GM21528 (cell line): ENCODE measurements around the gene AFF1.
"Not testable (repeated sequence)": the region's sequence is repeated elsewhere in the genome, so short reads cannot be mapped to it uniquely, and the experiment has no call there.

Experiments used
- ATAC-seq: cut with Tn5 transposase; IDR thresholded peaks from one replicate; pipeline ENCODE4 v1.9.1; 2021; ENCODE audit warnings: mild to moderate bottlenecking, moderate library complexity; ENCODE audit not compliant: unreplicated experiment, low FRiP score

AFF1 gene

GRCh38 chr4:87049508-87049907 is 114.7 kb downstream of the AFF1 start:
- ATAC-seq = no peak

GRCh38 chr4:87050596-87050995 is 115.8 kb downstream of the AFF1 start:
- ATAC-seq = no peak

- ATAC-seq = no peak
Measured at GRCh38 chr4:87051121-87051713, 116.4 kb downstream of the AFF1 start.

- no peak for ATAC-seq
Measured at GRCh38 chr4:87052615-87053014, 117.8 kb downstream of the AFF1 start.

DNA sequence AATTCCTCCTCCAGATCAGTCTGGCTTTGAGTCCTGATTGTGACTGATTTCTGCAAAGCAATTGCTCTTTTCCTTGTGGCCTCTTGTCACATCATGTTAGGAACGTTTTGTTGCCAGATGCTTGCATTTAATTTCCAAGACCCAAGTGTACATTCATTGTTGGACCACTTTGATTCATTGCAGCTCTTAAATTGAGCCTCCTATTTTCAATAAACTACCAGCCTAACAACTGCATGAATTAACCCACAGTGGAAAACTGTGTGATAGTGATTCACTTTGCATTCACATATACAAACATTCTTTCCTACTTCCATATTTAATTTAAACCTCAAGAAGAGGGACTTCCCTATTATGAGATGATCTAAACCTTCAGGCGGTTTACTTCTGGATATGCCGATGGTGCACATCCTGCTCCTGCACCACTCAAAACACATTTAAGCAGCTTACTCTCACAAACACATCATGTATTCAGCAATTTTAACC is 118.4 kb downstream of the AFF1 start:
- no peak for ATAC-seq

DNA sequence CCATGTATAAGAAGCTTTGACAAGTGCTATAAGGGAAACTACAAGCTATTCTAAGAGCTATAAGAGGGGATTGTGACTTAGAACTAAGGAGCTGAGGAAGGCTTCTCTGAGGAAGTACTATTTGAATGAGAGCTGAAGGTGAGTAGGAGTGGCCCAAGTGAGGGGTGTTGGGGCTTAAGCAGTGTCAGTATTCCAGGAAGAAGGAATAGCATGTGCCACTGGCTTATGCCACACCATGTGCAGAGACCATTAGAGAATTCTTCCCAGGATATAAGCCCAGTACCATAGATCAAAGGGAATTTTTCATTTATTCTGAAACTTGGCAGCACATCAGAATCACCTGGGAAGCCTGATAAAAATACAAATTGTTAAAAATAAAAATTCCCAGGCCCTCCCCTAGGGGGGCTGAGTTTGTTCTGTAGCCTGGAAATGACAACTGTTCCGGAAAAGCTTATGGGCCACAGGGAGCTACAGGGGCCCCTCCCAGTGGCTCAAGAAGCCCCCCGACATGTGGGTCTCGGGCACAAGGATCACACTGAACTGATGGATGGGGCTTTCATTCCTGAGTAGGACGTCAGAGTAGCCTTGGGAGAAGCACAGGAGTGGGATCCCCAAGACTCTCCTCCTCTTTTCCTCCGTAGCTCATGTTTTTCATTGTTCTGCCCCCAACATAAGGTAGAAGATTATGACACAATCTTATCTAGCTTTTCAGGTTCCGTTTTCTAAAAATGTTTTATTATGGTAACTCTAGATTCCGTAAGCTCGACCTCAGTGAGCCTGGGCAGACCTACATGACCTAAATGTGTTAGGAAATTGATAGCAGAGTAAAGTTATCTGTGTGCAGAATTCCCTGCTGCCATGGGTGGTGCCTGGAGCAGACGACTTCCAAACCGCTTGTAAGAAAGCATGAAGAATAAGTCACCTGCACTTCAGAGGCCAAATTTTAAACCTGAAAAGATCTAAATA is 119.3 kb downstream of the AFF1 start:
- ATAC-seq = no peak

DNA sequence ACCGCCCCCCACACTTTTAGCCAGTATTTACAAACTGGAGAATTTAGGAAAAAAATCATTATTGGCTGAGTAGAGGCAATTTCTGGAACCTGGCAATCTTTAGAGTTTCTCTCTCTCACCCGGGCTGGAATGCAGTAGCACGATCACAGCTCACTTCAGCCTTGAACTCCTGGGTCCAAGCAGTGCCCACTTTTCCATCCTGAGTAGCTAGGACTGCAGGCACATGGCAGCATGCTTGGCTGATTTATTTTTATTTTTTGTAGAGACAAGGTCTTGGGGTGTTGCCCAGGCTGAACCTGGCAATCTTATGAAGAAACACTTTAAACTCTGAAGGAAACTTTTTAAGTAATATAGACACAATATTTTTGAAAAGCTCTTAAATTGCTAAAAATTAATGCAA is 120.1 kb downstream of the AFF1 start:
- no peak for ATAC-seq

DNA sequence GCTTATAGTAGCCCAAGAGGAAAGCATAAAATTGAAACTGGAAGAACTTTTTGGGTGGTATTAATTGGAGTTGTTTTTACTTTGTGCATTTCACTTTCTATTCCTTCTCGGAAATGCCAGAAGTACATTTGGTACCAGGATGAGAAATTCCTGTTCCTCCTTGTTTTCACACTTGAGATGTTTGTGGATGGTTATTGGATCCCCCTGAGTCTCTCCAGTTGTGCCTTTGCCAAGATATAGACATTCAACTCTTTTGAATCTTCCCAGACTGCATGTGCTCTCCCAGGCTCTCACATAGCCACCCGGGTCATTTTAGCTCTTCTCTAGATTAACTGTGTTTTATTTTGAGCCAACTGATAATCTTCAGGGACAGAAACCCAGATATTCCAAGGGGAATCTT is 120.5 kb downstream of the AFF1 start:
- no peak for ATAC-seq

GRCh38 chr4:87056881-87057280 is 122.1 kb downstream of the AFF1 start:
- no peak for ATAC-seq

- no peak for ATAC-seq
Measured at GRCh38 chr4:87057835-87058355, 123.1 kb downstream of the AFF1 start.

DNA sequence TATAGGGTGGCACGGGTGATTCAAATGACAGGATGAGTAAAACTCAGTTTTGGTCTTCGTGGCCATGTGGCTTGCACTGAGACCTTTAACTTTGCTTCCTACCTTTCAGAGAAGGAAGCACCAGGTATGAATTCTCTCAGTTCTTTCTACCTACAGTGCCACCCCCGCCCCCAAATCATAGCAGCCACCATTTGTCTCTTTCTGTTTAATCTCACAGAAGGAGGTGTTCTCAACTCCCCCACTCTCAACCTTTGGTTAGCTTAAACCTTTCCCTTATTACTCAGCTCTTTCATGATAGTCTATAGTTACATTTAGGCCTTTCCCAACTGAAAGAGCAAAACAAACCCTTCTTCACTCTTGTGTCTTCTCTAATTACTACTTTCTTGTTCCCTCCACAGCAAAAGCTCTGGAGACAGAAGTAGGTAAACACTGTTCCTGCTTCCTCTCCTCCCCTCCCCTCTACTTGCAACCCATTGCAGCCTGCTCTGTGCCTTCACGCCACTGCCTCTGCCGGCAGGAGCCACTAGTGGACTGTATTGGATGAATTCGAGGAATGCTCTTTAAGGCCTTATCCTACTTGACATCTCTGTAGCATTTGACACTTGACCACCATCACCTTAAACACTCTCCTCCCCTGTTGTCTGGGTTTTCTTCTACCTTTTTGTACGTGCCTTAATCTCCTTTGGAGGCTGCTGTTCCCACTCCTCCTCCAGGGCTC is 123.7 kb downstream of the AFF1 start:
- ATAC-seq = no peak

DNA sequence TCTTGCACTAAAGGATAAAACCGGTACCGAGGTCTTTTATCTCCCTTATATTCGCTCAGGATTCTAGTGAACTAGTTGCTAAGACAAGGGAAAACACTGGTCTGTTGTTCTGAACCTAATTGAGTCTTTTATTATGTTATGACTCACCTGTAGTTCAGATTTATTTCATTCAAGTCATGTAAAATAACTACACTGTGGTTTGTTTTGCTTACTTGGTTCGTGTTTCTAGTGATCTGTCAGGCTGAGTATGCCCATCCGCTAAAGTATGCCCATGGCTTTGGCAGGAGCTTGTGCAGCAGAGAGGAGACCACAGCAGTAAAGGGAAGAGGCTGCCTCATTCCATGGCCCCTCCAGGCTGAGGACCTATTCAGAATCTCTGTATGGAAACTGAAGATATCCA is 126.1 kb downstream of the AFF1 start:
- no peak for ATAC-seq

DNA sequence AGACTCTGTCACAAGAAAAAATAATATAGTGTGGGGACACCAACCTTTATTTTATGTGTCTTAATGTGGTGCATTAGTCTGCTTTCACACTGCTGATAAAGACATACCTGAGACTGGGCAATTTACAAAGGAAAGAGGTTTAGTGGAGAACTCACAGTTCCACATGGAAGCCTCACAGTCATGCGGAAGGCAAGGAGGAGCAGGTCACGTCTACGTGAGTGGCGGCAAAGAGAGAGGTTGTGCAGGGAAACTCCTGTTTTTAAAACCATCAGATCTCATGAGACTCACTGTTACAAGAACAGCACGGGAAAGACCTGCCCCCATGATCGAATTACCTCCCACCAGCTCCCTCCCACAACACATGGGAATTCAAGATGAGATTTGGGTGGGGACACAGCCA is 130.2 kb downstream of the AFF1 start:
- ATAC-seq = no peak

GRCh38 chr4:87066403-87067123 is 131.8 kb downstream of the AFF1 start:
- ATAC-seq = no peak

DNA sequence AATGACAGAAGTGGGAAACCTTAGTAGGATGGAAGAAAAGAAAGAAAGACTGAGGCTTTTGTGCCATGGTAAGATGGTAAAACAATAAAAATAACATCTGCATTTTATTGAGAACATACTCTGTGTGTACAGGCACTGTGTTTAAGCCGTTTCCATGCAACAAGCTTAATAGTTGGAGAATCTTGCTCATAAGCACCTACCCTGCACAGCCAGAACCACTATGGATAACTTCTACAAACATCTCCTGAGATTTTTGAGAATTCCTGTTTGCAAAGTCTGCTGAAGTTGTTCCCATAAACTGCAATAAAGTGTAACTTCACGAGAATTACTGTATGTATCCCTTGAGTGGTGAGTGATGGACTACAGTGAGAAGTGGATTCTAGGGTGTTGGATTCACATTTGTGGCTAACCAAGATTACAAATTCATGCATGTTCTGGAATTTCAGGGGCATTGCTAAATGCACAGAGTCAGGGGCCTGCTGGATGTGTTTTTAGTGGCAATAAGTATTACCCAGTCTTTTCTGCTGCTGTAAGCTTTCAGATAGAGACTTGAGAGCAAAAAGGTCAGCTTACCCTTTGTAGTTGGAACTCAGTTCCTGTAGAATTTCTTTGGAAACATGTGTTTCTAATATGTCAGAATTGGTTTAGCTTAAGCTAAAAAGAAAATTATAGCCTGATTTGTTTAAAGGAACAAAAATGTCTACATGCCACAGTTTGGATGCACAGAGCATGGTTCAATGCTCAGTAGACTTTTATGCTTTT is 132.5 kb downstream of the AFF1 start:
- no peak for ATAC-seq

GRCh38 chr4:87068583-87069021 is 133.8 kb downstream of the AFF1 start:
- no peak for ATAC-seq

- ATAC-seq = no peak
Measured at GRCh38 chr4:87069037-87069742, 134.4 kb downstream of the AFF1 start.

- no peak for ATAC-seq
Measured at GRCh38 chr4:87071401-87071800, 136.6 kb downstream of the AFF1 start.

DNA sequence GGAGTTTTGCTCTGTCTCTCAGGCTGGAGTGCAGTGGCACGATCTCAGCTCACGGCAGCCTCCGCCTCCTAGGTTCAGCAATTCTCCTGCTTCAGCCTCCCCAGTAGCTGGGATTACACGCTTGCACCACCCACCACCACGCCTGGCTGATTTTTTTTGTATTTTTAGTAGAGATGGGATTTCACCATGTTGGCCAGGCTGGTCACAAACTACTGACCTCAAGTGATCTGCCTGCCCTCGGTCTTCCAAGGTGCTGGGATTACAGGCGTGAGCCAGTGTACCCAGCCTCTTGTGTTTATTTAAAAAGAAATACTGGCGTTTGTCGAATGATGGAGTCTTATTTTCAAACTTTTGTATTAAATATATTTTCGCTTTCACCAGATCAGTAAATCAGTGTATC is 137.7 kb downstream of the AFF1 start:
- ATAC-seq = not testable (repeated sequence)
